Gastroesophageal sphincter (tissue), 4 donors: ENCODE data around the gene PDZD7. TPM values are rescaled to one million over a fixed set of nuclear protein-coding genes. Genes with fewer than 3 reads are reported as not detected.
A peak's percentile ranks its signal among the peaks of the same experiment; 100 is the strongest.

Source experiments
- ATAC-seq: fragments of 150-250 bp; one replicate; pipeline ENCODE4 v1.9.1; 2016; ENCODE audit warnings: mild to moderate bottlenecking, moderate library complexity
- H3K27ac ChIP-seq, 4 donors: fragments of 200-600 bp; sonication (generic) in 3 of 4; 1 replicate in 3 of 4; 2 replicates in 1 of 4; pipeline ENCODE4 v1.5.1; 2016 to 2019
- H3K27me3 ChIP-seq: fragments of 200-600 bp; sonication (generic); one replicate; pipeline ENCODE4 v1.5.1; 2019
- H3K36me3 ChIP-seq, 2 donors: fragments of 200-600 bp; sonication (generic); one replicate each; pipeline ENCODE4 v1.5.1; 2019; ENCODE audit warnings: control low read depth in 1 of 2
- H3K4me1 ChIP-seq, 3 donors: fragments of 200-600 bp; sonication (generic); 1 replicate in 2 of 3; 2 replicates in 1 of 3; pipeline ENCODE4 v1.5.1; 2016 to 2019; ENCODE audit warnings: control low read depth in 2 of 3
- H3K4me3 ChIP-seq, 2 donors: fragments of 200-600 bp; sonication (generic); one replicate each; pipeline ENCODE4 v1.5.1; 2019; ENCODE audit warnings: mild to moderate bottlenecking in 1 of 2, moderate library complexity in 1 of 2
- H3K9me3 ChIP-seq, 3 donors: fragments of 200-600 bp; sonication (generic); one replicate each; pipeline ENCODE4 v1.5.1; 2017 to 2019; ENCODE audit warnings: control low read depth in 2 of 3
- EP300 ChIP-seq: sonication (generic); formaldehyde crosslinking; IDR thresholded peaks from one replicate; pipeline ENCODE4 v1.6.1; 2017; ENCODE audit warnings: antibody characterized with exemption, mild to moderate bottlenecking
- POLR2A ChIP-seq, 2 donors: fragments of 450-650 bp; IDR thresholded peaks; one replicate each; pipeline ENCODE4 v1.6.1; 2017; ENCODE audit warnings: antibody characterized with exemption in 2 of 2, mild to moderate bottlenecking in 2 of 2, moderate library complexity in 1 of 2
- POLR2AphosphoS5 ChIP-seq: sonication (generic); formaldehyde crosslinking; IDR thresholded peaks from one replicate; pipeline ENCODE4 v1.6.1; 2017; ENCODE audit warnings: antibody characterized with exemption
- WGBS, 2 donors: methylation state at CpG; one replicate each; pipeline ENCODE4 v1.1.5; 2018; ENCODE audit warnings: low coverage in 1 of 2; 5-methylcytosine and 5-hydroxymethylcytosine counted together
- total RNA-seq, 4 donors: library from RNA; depleted of rRNA; stranded (reverse); fragments of >200 nt; gene quantifications; one replicate each; pipeline ENCODE4 v1.1.0, GENCODE V29; 2016
- TF ChIP-seq, protein P1 (sequence below), 4 experiments: fragments of 200-600 bp in 2 of 4; fragments of 450-650 bp in 2 of 4; sonication (generic) in 1 of 4; IDR thresholded peaks; one replicate each; pipeline ENCODE4 v1.5.1; 2017 to 2019; ENCODE audit warnings: antibody characterized with exemption in 4 of 4, mild to moderate bottlenecking in 2 of 4, moderate library complexity in 2 of 4

Gene PDZD7
- total RNA-seq, 4 donors from 2014 or later = 0.31 to 0.54 (median 0.39) TPM; not detected in 1

DNA sequence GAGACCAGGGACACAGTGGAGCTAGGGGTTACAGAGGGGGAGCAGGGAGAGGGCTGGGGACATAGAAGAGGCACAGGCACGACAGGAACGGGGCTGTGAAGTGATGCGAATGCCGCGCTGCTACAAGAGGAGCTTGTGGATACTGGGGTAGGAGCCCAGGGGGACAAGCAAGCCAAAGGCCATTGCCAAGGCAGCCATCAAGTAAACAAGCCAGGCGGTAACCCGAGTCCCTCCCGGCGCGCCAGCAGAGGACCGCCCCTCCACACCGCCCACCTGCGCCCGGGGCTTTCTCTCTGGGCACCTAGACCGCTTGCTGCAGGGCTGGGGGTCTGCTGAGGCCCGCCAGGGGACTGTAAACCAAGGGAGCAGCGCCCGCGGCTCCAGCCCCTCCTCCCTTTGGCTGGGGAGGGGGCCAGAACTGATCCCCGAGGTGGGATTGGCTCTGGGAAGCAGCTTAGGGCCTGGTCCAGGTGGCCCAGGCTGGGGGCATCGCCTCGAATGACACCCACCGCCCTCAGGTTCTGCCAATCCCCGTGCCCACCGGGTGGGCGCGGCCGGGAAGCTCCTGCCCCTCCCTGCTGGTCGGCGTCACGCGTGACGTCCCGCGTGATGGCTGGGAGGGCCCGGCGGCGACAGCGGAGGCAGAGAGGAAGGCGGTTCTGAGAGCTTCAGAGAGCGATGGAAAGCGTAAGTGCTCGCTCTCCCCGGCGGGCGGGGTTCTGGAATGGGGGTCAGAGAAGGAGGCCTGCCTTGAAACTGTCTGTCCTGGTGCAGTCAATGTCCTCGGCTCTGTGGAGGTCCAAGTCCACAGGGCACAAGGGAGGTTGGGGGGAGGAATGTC is 1.1 kb upstream of the PDZD7 start:
- TF ChIP-seq EP300 = no peak
- TF ChIP-seq POLR2AphosphoS5 = peak; percentile 14
- TF ChIP-seq POLR2A (IDR thresholded peaks at IDR 0.05) = peak in 1 of 2 donors; percentile 42
- TF ChIP-seq, protein P1, sequence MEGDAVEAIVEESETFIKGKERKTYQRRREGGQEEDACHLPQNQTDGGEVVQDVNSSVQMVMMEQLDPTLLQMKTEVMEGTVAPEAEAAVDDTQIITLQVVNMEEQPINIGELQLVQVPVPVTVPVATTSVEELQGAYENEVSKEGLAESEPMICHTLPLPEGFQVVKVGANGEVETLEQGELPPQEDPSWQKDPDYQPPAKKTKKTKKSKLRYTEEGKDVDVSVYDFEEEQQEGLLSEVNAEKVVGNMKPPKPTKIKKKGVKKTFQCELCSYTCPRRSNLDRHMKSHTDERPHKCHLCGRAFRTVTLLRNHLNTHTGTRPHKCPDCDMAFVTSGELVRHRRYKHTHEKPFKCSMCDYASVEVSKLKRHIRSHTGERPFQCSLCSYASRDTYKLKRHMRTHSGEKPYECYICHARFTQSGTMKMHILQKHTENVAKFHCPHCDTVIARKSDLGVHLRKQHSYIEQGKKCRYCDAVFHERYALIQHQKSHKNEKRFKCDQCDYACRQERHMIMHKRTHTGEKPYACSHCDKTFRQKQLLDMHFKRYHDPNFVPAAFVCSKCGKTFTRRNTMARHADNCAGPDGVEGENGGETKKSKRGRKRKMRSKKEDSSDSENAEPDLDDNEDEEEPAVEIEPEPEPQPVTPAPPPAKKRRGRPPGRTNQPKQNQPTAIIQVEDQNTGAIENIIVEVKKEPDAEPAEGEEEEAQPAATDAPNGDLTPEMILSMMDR (IDR thresholded peaks at IDR 0.05) = no peak
- Histone ChIP-seq H3K4me1 (peaks cover 0 to 28% (median 12%) of the 10 kb centered on the region in 3 donors), H3K9me3 (no peaks in the 10 kb centered on the region), H3K36me3 (peaks cover 0 to 25% of the 10 kb centered on the region in 2 donors), H3K4me3 (peak overlapping the region; percentile 60 to 76), H3K27me3 (no peaks in the 10 kb centered on the region), H3K27ac (peak overlapping the region; percentile 86 to 98 (median 92))
- WGBS, 2 donors = 0% methylated on average over 3 to 5 of the region's 47 CpGs
- peak; percentile 71 for ATAC-seq

GRCh38 chr10:101030496-101031127 is 317 bp downstream of the PDZD7 start:
- 11% methylated on average over 4 of the region's 25 CpGs; no CpG with 5 or more reads in 1 of the 2 donors for WGBS, 2 donors
- Histone ChIP-seq H3K9me3 (no peaks in the 10 kb centered on the region), H3K4me1 (peaks cover 0 to 28% (median 12%) of the 10 kb centered on the region in 3 donors), H3K4me3 (peak overlapping the region; percentile 60 to 76), H3K36me3 (peaks cover 0 to 11% of the 10 kb centered on the region in 2 donors), H3K27ac (peak overlapping the region in 3 of 4 donors; percentile 89 to 98 (median 96)), H3K27me3 (no peaks in the 10 kb centered on the region)
- ATAC-seq = no peak
- TF ChIP-seq POLR2A (IDR thresholded peaks at IDR 0.05) (no peak), EP300 (no peak), POLR2AphosphoS5 (no peak)
- TF ChIP-seq, protein P1 (IDR thresholded peaks at IDR 0.05) = no peak

- Histone ChIP-seq H3K4me3 (no peak overlapping the region), H3K4me1 (peaks cover 0 to 28% (median 12%) of the 10 kb centered on the region in 3 donors), H3K9me3 (no peaks in the 10 kb centered on the region), H3K36me3 (peaks cover 0 to 2% of the 10 kb centered on the region in 2 donors), H3K27ac (no peak overlapping the region), H3K27me3 (no peaks in the 10 kb centered on the region)
- no peak for ATAC-seq
- TF ChIP-seq POLR2A (IDR thresholded peaks at IDR 0.05) (no peak), EP300 (no peak), POLR2AphosphoS5 (no peak)
- TF ChIP-seq, protein P1 (IDR thresholded peaks at IDR 0.05) = no peak
- 80 to 83% methylated on average over 1 of the region's 27 CpGs for WGBS, 2 donors
Measured at GRCh38 chr10:101029520-101030295, 1.2 kb downstream of the PDZD7 start.

- no peaks in the 10 kb centered on the region for H3K27me3 ChIP-seq
- 53 to 80% methylated on average over 5 of the region's 7 CpGs for WGBS, 2 donors
- H3K27ac ChIP-seq = no peak overlapping the region
- TF ChIP-seq POLR2A (IDR thresholded peaks at IDR 0.05) (no peak), EP300 (no peak), POLR2AphosphoS5 (no peak)
- TF ChIP-seq, protein P1 (IDR thresholded peaks at IDR 0.05) = no peak
- no peak for ATAC-seq
- no peaks in the 10 kb centered on the region for H3K36me3 ChIP-seq
- no peak overlapping the region for H3K4me3 ChIP-seq
- peaks cover 0 to 23% (median 12%) of the 10 kb centered on the region in 3 donors for H3K4me1 ChIP-seq
- H3K9me3 ChIP-seq = no peaks in the 10 kb centered on the region
Measured at GRCh38 chr10:101028446-101029337, 2.2 kb downstream of the PDZD7 start.
